Retina (tissue), 1 donor: ENCODE data around the gene WFDC5.

Source experiments
- DNase-seq: peaks from one replicate; pipeline ENCODE4 v3.0.0-alpha.2; 2016

Gene WFDC5

GRCh38 chr20:45113865-45114264 is 1.1 kb downstream of the WFDC5 start:
- DNase-seq, result no peak

DNA sequence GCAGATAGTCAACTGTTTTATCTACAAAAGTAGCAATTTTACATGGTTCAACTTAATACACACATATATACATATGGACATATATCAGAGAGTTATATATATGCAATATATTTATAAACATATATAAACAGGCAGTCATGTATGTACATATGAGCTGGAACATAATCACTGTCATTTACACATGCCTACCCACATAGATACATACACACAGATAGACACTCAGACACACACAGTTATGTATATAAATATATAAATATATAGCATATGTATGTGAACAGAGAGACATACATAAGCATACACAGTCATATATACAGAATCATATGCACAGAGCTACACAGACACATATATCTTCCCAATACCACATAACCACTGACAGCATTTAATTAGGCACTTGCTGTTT is 2.2 kb downstream of the WFDC5 start:
- DNase-seq, result no peak

- DNase-seq, result peak; percentile 47
These were observed 3.0 kb downstream of the WFDC5 start for GRCh38 chr20:45111799-45112471.

DNA sequence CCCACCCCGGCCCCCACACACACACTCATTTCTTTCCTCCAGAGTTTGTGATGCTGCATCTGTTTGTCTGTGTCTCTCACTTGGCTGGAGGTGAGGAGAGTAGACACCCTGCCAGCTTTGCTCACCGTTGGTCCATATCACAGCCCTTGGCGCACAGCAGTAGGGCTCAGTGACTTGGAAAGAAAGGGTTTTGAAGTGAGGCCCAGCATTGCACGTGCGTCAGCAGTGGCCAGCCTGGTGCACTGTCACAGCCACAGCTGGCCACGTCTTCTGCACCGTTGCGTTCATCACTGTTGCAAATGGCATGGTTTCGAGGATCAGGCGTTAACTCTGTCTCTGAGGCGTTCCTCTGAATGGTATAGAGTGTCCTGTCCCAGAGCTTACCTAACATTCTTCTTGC is 3.7 kb downstream of the WFDC5 start:
- peak; percentile 72 for DNase-seq

DNA sequence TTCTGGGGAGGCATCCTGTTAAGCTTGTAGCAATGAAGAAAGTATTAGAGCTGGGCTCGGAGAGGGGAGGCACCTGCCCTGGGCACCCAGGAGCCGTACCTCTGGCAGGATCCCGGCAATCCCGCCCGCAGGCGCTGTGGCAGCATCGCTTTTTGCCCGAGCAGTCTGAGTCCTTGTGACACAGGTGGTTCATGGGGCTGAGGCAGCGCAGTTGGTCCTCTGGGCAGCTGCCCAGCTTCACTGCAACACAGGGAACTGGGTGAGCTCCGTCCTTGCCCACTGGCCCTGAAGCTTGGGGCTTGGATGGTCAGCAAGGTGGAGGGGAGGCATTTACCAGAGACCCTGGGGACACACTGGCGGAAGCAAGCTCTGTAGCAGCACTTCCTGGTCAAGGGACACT is 4.7 kb downstream of the WFDC5 start:
- no peak for DNase-seq

DNA sequence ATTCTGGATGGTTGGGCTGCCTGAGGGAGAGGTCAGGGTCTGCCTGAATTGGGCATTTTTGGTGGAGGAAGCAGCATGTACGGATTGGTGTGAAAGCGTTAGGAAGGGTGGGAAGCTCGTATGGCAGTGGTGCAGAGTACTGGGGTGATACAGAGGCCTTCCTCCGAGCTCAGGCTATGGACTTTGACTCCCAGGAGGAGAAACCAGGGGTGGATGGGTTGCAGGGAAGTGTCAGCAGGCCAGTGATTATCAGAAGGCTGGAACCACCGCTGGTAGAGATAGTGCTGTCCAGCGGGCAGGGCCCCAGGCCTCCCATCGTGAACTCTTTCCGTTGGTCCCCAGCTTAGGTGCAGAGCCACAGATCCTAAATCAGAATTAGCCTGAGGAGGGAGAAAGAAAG is 5.3 kb downstream of the WFDC5 start:
- DNase-seq, result no peak

GRCh38 chr20:45105317-45105716 is 9.7 kb downstream of the WFDC5 start:
- no peak for DNase-seq

DNA sequence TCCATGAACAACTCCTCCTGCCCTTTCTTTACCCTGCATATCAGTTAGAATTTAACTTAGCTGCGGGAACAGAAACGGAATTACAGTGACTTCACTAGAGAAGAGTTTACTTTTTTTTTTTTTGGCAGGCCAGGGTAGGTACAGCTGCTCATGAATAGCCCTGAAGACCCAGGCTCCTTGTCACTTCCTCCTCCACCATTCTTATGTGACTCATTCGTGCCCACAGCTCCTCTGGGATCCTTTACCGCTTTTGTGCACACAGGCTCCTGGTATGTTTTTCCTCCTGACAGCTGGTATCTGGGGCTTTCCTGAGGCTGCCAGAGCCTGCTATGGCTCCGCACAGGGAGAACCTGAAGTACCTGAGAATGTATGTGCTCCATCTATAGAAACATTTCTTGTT is 10.2 kb downstream of the WFDC5 start:
- DNase-seq, result no peak

DNA sequence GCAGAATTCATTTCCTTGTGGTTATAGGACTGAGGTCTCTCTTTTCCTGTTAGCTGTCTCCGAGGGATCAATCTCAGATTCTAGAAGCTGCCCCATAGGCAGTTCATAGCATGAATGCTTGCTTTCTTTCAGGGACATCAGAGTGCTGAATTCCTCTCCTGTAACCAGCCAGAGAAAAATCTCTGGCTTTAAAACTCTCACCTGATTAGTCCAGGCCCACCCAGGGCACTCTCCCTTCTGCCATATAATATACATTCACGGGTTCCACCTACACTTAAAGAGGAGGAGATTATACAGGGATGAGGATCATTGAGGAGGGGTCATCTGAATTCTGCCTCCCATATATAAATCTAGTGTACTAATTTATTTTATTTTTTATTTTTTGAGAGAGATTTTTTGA is 11.9 kb downstream of the WFDC5 start:
- no peak for DNase-seq

- no peak for DNase-seq
These were observed 13.6 kb downstream of the WFDC5 start for GRCh38 chr20:45101333-45101850.

DNA sequence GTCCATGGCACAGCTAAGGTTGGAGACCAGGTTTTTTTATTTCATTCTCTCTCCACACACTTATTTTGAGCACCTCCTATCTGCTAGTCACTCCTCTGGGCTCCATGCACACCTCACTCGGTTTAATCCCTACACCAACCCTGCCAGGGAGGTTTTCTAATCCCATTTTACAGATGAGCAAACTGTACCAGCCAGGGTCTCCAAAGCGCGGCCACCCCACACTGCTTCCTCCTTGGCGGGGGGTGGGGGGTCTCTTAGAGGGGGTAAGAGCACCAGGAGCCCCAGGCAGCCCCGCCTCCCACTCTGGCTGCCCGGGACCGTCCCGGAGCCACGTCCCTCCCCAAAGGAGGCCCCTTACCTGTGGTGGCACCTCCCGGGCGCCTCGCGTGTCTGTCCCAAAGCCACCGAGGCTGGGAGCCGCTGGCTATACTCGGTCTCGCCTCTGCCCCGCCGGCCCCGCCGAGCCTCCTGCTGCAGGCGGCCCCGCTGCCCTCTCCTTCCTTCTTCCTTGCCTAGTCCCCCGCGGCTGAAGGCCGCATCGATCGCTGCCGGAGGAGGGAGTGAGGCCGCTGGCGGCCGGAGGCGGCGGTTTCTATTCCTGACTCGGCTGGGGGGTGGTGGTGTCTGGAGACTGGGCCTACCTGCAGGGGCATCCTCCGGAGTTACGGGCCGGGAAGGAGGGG is 14.3 kb downstream of the WFDC5 start, which contains the start of gene KCNS1:
Gene KCNS1, minus strand, starts transcription at position 565 of the 683 bp plus-strand sequence. CDS start 1,891 bp downstream, outside the sequence.
- peak; percentile 69 for DNase-seq

DNA sequence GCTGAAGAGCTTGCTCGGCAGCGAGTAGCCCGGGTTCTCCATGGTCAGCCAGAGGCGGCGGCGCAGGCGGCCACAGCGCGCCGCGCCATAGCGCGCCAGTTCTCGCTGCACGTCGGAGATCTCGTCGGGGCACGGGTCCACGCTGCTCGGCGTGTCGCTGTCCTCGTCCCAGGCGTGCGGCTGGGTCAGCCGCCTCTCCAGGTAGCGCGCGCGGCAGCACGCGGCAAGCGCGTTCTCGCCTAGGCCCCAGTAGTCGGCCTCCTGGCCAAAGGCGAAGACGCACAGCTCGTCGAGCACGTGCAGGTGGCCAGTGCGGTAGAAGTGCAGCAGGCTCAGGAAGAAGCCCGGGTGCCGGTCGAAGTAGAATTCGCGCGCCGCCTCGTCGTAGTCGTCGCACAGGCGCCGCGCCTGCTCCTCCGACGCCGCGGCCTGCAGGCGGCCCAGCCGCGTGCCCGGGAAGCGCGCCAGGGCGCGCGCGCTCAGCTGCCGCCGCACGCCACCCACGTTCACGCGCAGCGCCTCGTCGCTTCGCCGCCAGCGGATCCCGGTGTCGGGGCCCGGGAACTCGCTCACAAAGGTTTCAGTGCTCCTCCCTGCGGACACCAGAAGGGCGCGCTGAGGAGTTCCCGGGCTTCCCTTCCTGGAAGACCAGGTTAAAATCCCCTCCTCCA is 16.7 kb downstream of the WFDC5 start:
- peak; percentile 83 for DNase-seq

DNA sequence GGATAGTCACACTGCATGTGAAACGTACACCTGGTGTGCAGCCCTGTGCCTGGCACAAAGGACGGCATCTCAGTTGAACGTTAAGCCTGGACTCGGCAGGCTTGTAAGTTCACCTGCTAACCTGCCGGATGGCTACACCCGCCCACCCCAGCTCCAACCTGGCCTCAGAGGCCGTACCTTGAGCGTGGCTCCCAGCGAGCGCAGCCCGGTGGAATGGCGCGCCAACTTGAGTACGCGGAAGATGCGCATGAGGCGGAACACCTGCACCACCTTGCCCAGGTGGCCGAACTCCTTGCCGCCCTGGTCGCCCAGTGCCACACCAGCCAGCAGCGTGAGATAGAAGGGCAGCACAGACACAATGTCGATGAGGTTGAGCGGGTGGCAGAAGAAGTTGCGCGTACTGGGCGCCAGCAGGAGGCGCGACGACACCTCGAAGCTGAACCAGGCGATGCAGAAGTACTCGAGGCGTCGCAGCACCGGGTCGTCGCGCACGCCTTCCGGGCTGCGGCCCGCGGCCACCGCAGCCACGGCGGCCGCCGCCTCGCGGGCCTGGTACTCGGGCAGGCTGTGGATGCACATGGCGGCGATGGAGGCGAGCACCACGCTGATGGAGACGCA is 17.4 kb downstream of the WFDC5 start:
- DNase-seq, result peak; percentile 82

DNA sequence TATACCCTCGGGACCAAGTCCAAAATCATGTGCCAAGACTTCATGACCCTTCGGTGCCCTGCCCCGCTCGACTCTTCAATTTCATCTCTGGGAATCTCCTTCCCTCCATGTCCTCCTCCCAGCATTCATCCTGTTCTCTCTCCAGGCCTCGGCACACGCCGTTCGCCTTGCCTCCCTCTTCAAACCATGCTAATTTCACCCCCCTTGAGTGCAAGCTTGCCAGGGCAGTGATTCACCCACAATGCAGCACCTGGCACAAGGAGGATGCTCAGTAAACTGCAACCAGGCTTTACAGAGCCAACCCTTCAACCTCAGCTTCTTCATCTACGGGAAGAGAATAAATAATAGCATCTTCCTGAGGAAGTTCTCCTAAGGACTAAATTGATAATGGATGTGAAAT is 18.2 kb downstream of the WFDC5 start:
- no peak for DNase-seq

DNA sequence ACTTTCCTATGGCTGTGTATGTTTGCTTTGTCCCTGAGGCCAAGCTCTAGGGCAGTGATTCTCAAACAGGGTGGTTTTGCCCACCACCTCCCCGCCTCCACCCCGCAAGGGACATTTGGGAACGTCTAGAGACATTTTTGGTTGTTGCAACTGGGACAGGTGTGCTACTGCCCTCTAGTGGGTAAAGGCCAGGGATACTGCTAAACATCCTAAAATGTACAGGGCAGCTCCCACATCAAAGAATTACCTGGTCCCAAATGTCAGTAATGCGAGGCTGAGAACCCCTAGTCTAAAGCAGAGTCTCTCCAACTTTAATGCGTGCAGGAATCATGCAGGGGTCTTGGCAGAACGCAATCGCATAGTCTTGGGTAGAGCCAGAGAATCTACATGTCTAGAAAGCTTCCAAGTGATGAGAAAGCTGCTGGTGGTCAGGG is 19.2 kb downstream of the WFDC5 start:
- DNase-seq, result peak; percentile 43

DNA sequence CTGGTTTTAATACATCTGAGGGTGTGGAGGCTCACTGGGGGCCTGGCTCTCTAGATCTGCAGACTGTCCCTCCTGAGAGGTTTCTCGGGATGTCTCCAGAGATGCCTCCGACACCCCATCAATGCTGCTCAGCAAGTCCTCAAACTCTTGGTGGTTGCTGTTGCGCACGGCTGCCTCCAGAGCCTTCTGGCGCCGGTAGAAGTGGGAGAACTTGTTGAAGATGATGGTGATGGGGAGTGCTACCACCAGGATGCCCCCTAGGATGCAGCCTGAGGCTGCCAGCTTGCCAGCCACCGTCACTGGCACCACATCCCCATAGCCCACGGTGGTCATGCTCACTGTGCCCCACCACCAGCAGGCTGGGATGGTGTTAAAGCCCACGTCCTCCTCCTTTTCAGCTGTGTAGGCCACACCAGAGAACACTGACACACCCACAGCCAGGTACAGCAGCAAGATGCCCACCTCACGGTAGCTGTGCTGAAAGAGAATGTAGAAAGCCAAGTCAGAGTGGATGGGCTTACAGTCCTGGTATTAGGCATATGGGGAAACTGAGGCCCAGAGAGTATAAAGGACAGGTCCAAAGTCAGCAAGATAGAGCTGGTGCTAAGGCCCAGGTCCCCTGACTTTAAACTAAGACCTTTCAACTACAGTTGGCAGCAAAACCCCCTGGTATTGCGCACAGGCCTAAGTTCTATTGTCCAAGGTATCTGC is 20.0 kb downstream of the WFDC5 start:
- no peak for DNase-seq

DNA sequence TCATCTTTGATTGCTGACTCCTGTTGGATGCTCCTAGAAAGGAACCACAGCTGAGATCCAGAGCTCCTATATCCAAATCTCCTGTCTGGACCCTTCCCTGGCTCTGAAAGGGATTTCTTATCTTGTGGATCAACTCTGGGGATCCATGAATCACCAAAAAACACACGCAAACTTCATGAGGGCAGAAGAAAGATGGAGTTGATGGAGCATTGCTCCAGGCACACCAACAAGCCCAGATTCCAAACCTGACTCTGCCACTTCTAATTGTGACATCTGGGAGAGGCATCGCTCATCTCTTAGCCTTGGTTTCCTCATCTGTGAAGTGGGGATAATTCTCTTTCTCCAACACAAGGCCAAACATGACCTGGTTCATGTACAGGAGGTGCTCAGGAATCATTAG is 20.8 kb downstream of the WFDC5 start:
- no peak for DNase-seq

DNA sequence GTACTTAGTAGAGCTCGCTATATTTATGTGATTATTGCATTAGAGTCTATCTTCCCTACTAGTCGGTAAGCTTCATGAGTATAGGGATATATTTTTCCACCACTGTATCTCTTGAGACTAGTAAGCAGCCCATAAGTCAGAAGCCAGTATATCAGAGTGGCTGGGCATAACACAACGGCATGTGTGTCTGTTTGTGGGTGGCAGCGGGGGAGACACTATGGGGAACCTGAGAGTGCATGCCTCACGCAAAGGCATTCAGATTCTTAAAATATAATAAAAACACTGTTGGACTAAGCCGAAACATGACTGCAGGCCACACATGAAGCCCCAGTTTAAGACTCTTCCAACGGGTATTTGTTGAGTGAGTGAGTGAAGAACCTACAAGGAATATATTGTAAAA is 22.1 kb downstream of the WFDC5 start:
- DNase-seq, result no peak

GRCh38 chr20:45091366-45091765 is 23.6 kb downstream of the WFDC5 start:
- no peak for DNase-seq

- no peak for DNase-seq
These were observed 24.5 kb downstream of the WFDC5 start for GRCh38 chr20:45090481-45090880.

- no peak for DNase-seq
These were observed 26.7 kb downstream of the WFDC5 start for GRCh38 chr20:45088247-45088646.

DNA sequence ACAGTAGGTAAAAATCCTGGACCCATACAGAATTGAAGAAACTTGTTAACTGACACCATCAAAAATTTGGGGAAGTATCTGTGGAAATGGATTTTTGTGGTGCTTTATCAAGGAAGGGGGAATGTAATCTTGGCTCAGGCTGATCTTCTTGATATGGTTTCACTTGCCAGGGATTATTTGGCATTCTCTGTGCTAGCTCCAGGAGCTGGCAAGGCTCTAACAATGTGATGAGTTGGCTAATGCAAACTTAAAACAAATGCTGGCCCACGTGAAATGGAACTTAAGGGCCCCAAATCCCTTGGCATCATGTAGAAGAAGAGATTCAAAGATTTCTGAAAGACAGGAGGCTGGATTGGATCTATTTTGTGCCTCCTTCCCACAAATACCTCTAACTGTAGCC is 27.2 kb downstream of the WFDC5 start:
- DNase-seq, result no peak
